H9 (cell line): ENCODE results near the gene NCKAP5. TPM values are rescaled to one million over a fixed set of nuclear protein-coding genes. Genes with fewer than 3 reads are reported as not detected.

Experiments
- DNase-seq: peaks from one replicate; pipeline ENCODE4 v3.0.0-alpha.2; 2017
- H2AFZ ChIP-seq: one replicate; pipeline ENCODE4 v1.6.1; 2013; ENCODE audit warnings: mild to moderate bottlenecking, low read length, control low read depth, moderate library complexity
- H2AK5ac ChIP-seq: 2 replicates; pipeline ENCODE4 v1.6.1; 2013; ENCODE audit warnings: low read length, control low read depth, mixed read lengths; ENCODE audit not compliant: insufficient read length
- H2BK120ac ChIP-seq: one replicate; pipeline ENCODE4 v1.6.1; 2013; ENCODE audit warnings: low read depth, mild to moderate bottlenecking, low read length, control low read depth, inconsistent platforms; ENCODE audit not compliant: poor library complexity, severe bottlenecking
- H2BK12ac ChIP-seq: 2 replicates; pipeline ENCODE4 v1.6.1; 2013; ENCODE audit warnings: low read length, control low read depth, mixed read lengths, low read depth; ENCODE audit not compliant: insufficient read length
- H2BK15ac ChIP-seq: 2 replicates; pipeline ENCODE4 v1.6.1; 2013; ENCODE audit warnings: low read depth, low read length, control low read depth
- H2BK20ac ChIP-seq: one replicate; pipeline ENCODE4 v1.6.1; 2013; ENCODE audit warnings: low read depth, mild to moderate bottlenecking, low read length, control low read depth, inconsistent platforms; ENCODE audit not compliant: poor library complexity, severe bottlenecking
- H2BK5ac ChIP-seq: 2 replicates; pipeline ENCODE4 v1.6.1; 2013; ENCODE audit warnings: low read length, control low read depth, mixed read lengths; ENCODE audit not compliant: insufficient read length
- H3K14ac ChIP-seq: 2 replicates; pipeline ENCODE4 v1.6.1; 2013; ENCODE audit warnings: low read length, control low read depth; ENCODE audit not compliant: insufficient read depth
- H3K18ac ChIP-seq: 2 replicates; pipeline ENCODE4 v1.6.1; 2013; ENCODE audit warnings: low read depth, mild to moderate bottlenecking, mixed read lengths, low read length, control low read depth; ENCODE audit not compliant: insufficient read length
- H3K23ac ChIP-seq: 2 replicates; pipeline ENCODE4 v1.6.1; 2013; ENCODE audit warnings: low read length, control low read depth, mixed read lengths, low read depth; ENCODE audit not compliant: insufficient read length
- H3K23me2 ChIP-seq: 2 replicates; pipeline ENCODE4 v1.6.1; 2013; ENCODE audit warnings: low read depth, mild to moderate bottlenecking, mixed read lengths, low read length, control low read depth; ENCODE audit not compliant: insufficient read length, poor library complexity, severe bottlenecking
- H3K27ac ChIP-seq: 2 replicates; pipeline ENCODE4 v1.5.1; 2013; ENCODE audit warnings: low read length, control low read depth, mixed read lengths, low read depth; ENCODE audit not compliant: insufficient read length
- H3K27me3 ChIP-seq: 2 replicates; pipeline ENCODE4 v1.6.1; 2013; ENCODE audit warnings: low read length, control low read depth, inconsistent platforms; ENCODE audit not compliant: insufficient read depth
- H3K4ac ChIP-seq: 2 replicates; pipeline ENCODE4 v1.6.1; 2013; ENCODE audit warnings: low read depth, mild to moderate bottlenecking, control low read depth, inconsistent platforms, low read length, moderate library complexity
- H3K4me1 ChIP-seq: 2 replicates; pipeline ENCODE4 v1.6.1; 2013; ENCODE audit warnings: low read length, control low read depth, inconsistent platforms; ENCODE audit not compliant: insufficient read depth
- H3K4me2 ChIP-seq: 2 replicates; pipeline ENCODE4 v1.6.1; 2013; ENCODE audit warnings: low read length, control low read depth, mixed read lengths; ENCODE audit not compliant: insufficient read length, insufficient read depth
- H3K56ac ChIP-seq: 2 replicates; pipeline ENCODE4 v1.6.1; 2013; ENCODE audit warnings: low read depth, mild to moderate bottlenecking, mixed read lengths, low read length, control low read depth; ENCODE audit not compliant: insufficient read length
- H3K79me1 ChIP-seq: 2 replicates; pipeline ENCODE4 v1.6.1; 2013; ENCODE audit warnings: low read depth, mild to moderate bottlenecking, moderate library complexity, low read length, control low read depth, inconsistent platforms; ENCODE audit not compliant: insufficient read depth, poor library complexity, severe bottlenecking
- H3K79me2 ChIP-seq: 2 replicates; pipeline ENCODE4 v1.6.1; 2013; ENCODE audit warnings: low read length, control low read depth, inconsistent platforms; ENCODE audit not compliant: insufficient read depth
- H3K9ac ChIP-seq: 2 replicates; pipeline ENCODE4 v1.6.1; 2013; ENCODE audit warnings: low read length, control low read depth, mixed read lengths; ENCODE audit not compliant: insufficient read length; ENCODE audit errors: extremely low read depth
- H3K9me3 ChIP-seq: one replicate; pipeline ENCODE4 v1.6.1; 2013; ENCODE audit warnings: low read depth, low read length, inconsistent platforms; ENCODE audit not compliant: control insufficient read depth
- H3T11ph ChIP-seq: one replicate; pipeline ENCODE4 v1.6.1; 2013; ENCODE audit warnings: mild to moderate bottlenecking, low read length, control low read depth, inconsistent platforms
- H4K20me1 ChIP-seq: one replicate; pipeline ENCODE4 v1.6.1; 2013; ENCODE audit not compliant: control insufficient read depth, insufficient read length, insufficient read depth
- H4K5ac ChIP-seq: 2 replicates; pipeline ENCODE4 v1.6.1; 2013; ENCODE audit warnings: low read depth, mild to moderate bottlenecking, mixed read lengths, low read length, control low read depth; ENCODE audit not compliant: insufficient read length
- H4K8ac ChIP-seq: replicated peaks from 2 replicates; pipeline ENCODE4 v1.6.1; 2013; ENCODE audit warnings: low read length, control low read depth, mixed read lengths, low read depth; ENCODE audit not compliant: insufficient read length
- H4K91ac ChIP-seq: 2 replicates; pipeline ENCODE4 v1.6.1; 2013; ENCODE audit warnings: low read depth, mild to moderate bottlenecking, moderate library complexity, mixed read lengths, low read length, control low read depth; ENCODE audit not compliant: insufficient read length
- H3K27ac Mint-ChIP-seq, 3 experiments: 2 replicates in 2 of 3; 3 replicates in 1 of 3; pipeline ENCODE4 v1.8.0; 2020 to 2021; ENCODE audit warnings: mixed read lengths in 3 of 3, mild to moderate bottlenecking in 1 of 3, moderate library complexity in 1 of 3
- H3K27me3 Mint-ChIP-seq: 2 replicates; pipeline ENCODE4 v1.8.0; 2021; ENCODE audit warnings: low read depth, mild to moderate bottlenecking, moderate library complexity, mixed read lengths
- H3K36me3 Mint-ChIP-seq, 3 experiments: 2 replicates in 2 of 3; 3 replicates in 1 of 3; pipeline ENCODE4 v1.8.0; 2020 to 2021; ENCODE audit warnings: low read depth in 3 of 3, mixed read lengths in 3 of 3; ENCODE audit not compliant: insufficient read depth in 1 of 3
- H3K4me1 Mint-ChIP-seq, 2 experiments: 2 replicates each; pipeline ENCODE4 v1.8.0; 2020; ENCODE audit warnings: mixed read lengths in 2 of 2
- H3K4me3 Mint-ChIP-seq, 2 experiments: 2 replicates in 1 of 2; 3 replicates in 1 of 2; pipeline ENCODE4 v1.8.0; 2020 to 2021; ENCODE audit warnings: mild to moderate bottlenecking in 2 of 2, mixed read lengths in 2 of 2, moderate library complexity in 1 of 2
- H3K9me3 Mint-ChIP-seq, 2 experiments: 2 replicates in 1 of 2; 3 replicates in 1 of 2; pipeline ENCODE4 v1.8.0; 2020; ENCODE audit warnings: mild to moderate bottlenecking in 2 of 2, mixed read lengths in 2 of 2, moderate library complexity in 1 of 2
- CTCF ChIP-seq: fragments of 200-600 bp; sonication (generic); conservative IDR thresholded peaks from 3 replicates; pipeline ENCODE4 v1.8.0; 2021; ENCODE audit warnings: antibody characterized with exemption, mild to moderate bottlenecking
- WGBS: extraction: QIAGEN DNeasy Blood & Tissue Kit; methylation state at CpG from one replicate; pipeline ENCODE4 v1.1.7; 2013; ENCODE audit warnings: missing lambda C conversion rate, low lambda C conversion rate, mixed read lengths; ENCODE audit not compliant: insufficient read length; ENCODE audit errors: extremely low coverage; 5-methylcytosine and 5-hydroxymethylcytosine counted together
- total RNA-seq: library from RNA; stranded (reverse); gene quantifications from 2 replicates; pipeline ENCODE4 v1.2.1, GENCODE V29; 2021

NCKAP5 gene
- total RNA-seq, 1 experiment from 2014 or later = 0.26 TPM

DNA sequence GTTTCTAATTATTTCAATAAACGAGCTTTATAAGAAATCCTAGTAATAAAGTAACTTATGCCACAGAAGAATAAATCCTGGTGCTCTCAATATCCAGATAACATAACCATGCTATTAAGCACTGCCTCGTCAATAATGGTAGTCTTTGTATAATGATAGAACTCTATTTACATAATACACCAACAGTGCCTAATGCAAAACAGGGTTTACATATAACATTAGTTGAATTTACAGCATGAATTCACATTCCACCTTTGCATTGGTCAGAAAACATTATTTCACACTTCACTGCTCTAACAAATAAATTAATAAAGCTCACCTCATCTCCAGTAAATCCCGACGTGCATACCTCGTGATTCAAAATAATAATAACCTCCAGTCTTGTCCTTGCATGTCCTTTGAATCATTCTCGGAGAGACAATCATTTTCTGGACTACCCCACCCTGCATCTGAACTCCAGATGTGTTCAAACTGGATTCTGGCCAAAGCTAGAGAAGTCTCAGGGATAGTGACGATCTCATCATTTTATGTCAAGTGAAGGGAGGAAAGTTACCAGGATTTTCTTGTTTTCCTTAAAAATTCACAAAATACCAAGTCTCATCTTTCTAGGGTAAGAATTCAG lies 189.2 kb downstream of the NCKAP5 start:
- no peak overlapping the region for H2AK5ac ChIP-seq
- no peak overlapping the region for H2AFZ ChIP-seq
- no peak overlapping the region for H4K8ac ChIP-seq
- peaks cover 7 to 11% of the 10 kb centered on the region in 2 experiments for H3K4me1 Mint-ChIP-seq
- H3K9me3 Mint-ChIP-seq = no peaks in the 10 kb centered on the region; a peak in 3 of 5 replicates
- no peaks in the 10 kb centered on the region for H3K79me2 ChIP-seq
- no peaks in the 10 kb centered on the region for H3K27me3 ChIP-seq
- H3K9ac ChIP-seq = no peak overlapping the region
- H3K9me3 ChIP-seq = no peaks in the 10 kb centered on the region
- no peaks in the 10 kb centered on the region for H3K36me3 Mint-ChIP-seq
- H3K27ac ChIP-seq = no peak overlapping the region
- no peak overlapping the region for H3K23ac ChIP-seq
- H2BK5ac ChIP-seq = no peak overlapping the region
- H3K4me3 Mint-ChIP-seq = no peak overlapping the region
- TF ChIP-seq CTCF = no peak
- no peak overlapping the region for H3K4me2 ChIP-seq
- no CpG with 5 or more reads among the region's 7 CpGs for WGBS
- H2BK12ac ChIP-seq = no peak overlapping the region
- H3K27me3 Mint-ChIP-seq = no peaks in the 10 kb centered on the region
- H3K79me1 ChIP-seq = no peaks in the 10 kb centered on the region
- no peak overlapping the region for H2BK120ac ChIP-seq
- H3K27ac Mint-ChIP-seq = no peak overlapping the region
- no peak overlapping the region for H3K14ac ChIP-seq
- no peak overlapping the region for H4K5ac ChIP-seq
- no peak overlapping the region for H3K18ac ChIP-seq
- H3T11ph ChIP-seq = no peak overlapping the region
- H4K20me1 ChIP-seq = no peaks in the 10 kb centered on the region
- H4K91ac ChIP-seq = no peak overlapping the region
- H3K4ac ChIP-seq = no peak overlapping the region
- no peak overlapping the region for H2BK15ac ChIP-seq
- H3K23me2 ChIP-seq = no peaks in the 10 kb centered on the region
- peaks cover 4% of the 10 kb centered on the region; the same call in 1 of the 2 replicates for H3K4me1 ChIP-seq
- no peak overlapping the region for H3K56ac ChIP-seq
- H2BK20ac ChIP-seq = no peak overlapping the region
- DNase-seq = no peak
